NOMO-1 treated with DMSO at 0.1 percent for 48 hours (cell line): Measurements from ENCODE around the gene TEX22.

Experiments
- DNase-seq: peaks from one replicate; lab custom pipeline; 2025; ENCODE audit not compliant: unreplicated experiment; lab: John Stamatoyannopoulos, UW

The TEX22 gene

DNA sequence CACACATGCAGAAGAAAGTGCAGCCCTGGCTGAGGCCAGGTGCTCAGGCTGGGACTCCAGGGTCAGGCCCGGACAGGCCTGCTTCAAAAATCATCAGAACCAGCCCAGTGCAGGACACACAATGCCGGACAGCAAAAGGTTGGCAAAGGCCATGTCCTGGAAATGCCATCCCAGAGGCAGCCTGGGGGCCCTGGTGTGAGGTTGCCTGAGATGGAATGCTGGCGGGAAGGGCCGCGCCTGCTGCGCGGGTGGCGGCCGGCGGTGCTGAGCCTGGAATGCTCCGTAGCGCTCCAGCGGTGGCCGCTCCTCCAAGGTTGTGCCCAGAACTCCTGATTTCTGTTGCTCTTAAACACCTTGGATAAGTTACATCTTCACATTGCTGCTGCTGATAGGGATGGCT lies 54.6 kb downstream of the TEX22 start:
- no peak for DNase-seq

GRCh38 chr14:105453847-105454246 lies 55.5 kb downstream of the TEX22 start:
- no peak for DNase-seq

DNA sequence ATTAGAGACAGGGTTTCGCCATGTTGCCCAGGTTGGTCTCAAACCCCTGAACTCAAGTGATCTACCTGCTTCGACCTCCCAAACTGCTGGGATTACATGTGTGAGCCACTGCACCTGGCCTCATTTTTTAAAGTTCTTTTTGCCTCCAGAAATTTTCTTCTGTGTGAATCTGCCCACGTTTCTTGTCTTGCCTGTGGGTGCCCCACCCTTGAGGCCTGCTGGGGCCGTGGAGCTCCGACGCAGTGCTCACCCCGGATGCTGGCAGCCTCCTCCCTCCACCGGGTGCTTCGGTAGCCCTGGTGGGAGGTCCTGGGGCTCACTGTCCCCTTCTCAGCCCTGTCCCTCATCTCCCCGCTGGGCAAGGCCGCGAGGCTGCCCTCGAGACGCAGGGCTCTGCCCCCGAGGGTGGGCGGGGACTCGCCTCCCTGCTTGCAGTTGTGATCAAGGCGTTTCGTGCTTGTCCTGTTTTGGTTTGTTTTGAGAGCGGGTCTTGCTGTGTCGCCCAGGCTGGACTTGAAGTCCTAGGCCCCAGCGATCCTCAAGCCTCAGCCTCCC lies 56.8 kb downstream of the TEX22 start:
- DNase-seq: no peak

DNA sequence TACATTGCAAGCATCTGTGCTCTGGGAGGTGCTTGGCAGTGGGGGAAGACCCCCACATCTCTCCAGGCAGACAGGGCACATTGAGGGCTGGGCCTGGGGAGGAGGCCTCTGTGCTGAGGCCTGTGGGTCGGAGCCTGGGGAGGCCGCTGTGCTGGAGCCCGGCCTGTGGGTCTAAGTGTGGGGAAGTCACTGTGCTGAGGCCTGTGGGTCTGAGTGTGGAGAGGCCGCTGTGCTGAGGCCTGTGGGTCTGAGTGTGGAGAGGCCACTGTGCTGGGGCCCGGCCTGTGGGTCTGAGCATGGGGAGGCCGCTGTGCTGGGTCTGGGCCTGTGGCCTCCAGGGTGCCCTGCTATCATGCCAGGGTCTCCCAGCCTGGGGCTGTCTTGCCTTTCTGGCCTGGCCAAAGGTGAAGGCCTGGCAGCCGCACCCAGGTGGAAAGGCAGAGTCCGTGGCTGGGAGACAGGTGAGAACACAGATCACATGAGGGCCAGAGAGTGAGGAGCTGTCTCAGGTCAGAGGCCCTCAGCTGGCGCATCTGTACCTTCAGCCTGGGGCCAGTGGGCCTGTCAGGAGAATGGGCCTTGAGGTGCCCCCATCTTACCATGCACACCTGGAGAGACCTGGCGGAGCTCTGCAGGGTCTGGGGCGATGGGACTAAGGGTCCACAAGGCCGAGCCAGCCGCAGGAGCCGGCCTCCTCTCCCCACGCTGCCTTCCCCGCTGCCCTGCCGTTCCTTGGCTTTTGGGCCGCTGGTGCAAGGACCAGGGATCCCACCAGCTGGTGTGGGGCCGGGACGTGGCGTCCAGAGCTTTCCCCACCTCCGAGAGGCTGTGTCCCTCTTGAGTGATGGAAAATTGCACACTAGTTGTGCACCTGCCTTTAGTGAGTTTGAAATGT lies 57.7 kb downstream of the TEX22 start:
- DNase-seq: no peak

GRCh38 chr14:105456736-105457617 lies 58.6 kb downstream of the TEX22 start:
- DNase-seq: no peak

GRCh38 chr14:105458010-105458409 lies 59.7 kb downstream of the TEX22 start:
- no peak for DNase-seq

GRCh38 chr14:105458571-105458970 lies 60.2 kb downstream of the TEX22 start:
- no peak for DNase-seq

DNA sequence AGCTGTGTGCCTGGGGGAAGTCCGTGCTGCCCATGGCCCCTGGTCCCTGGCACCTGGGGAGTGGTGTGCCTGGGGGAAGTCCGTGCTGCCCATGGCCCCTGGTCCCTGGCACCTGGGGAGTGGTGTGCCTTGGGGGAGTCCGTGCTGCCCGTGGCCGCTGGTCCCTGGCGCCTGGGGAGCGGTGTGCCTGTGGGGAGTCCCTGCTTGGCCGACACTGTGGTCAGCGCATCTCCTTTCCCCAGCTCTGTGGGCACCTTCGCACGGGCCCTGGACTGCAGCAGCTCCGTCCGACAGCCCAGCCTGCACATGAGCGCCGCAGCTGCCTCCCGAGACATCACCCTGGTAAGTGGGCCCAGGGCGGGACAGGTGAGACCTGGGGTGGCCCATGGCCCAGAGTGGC lies 61.8 kb downstream of the TEX22 start:
- DNase-seq: no peak

- no peak for DNase-seq
These were observed 62.3 kb downstream of the TEX22 start for GRCh38 chr14:105460616-105461015.

DNA sequence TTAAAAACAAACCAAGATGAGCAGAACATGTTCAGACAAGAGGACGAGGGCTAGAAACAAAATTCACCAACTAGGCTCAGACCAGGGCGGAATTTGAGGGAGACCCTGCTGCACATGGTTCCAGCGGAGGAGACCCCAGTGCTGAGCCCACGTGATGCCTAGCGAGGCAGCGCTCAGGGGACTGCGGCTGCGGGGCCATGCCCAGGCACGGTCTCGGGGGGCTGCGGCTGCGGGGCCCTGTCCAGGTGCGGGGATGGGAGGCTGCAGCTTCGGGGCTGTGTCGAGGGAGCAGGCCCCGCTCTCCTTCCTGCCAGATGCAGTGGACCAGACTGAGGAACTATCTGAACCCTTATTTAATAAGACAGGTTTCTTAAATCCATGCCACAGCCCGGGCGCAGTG lies 63.6 kb downstream of the TEX22 start:
- DNase-seq: no peak
